GM23248 (cell line): ENCODE results near the gene ZNF189.

Source experiments
- EZH2 ChIP-seq: fragments of 200-600 bp; sonication (generic); IDR thresholded peaks from 2 replicates; pipeline ENCODE4 v1.6.1; 2018; ENCODE audit warnings: antibody characterized with exemption, mild to moderate bottlenecking; ENCODE audit not compliant: insufficient read depth, poor library complexity, severe bottlenecking
- EZH2phosphoT487 ChIP-seq: fragments of 200-600 bp; sonication (generic); IDR thresholded peaks from 2 replicates; pipeline ENCODE4 v1.6.1; 2018; ENCODE audit warnings: antibody characterized with exemption, moderate library complexity, mild to moderate bottlenecking, low read depth; ENCODE audit not compliant: insufficient read depth

- no peak for TF ChIP-seq EZH2
- TF ChIP-seq EZH2phosphoT487: no peak
Observed at GRCh38 chr9:101367323-101367722, 31.3 kb upstream of the ZNF189 start.
